HepG2 (cell line): Measurements from ENCODE around the gene WNK1. TPM values are rescaled to one million over a fixed set of nuclear protein-coding genes. Genes with fewer than 3 reads are reported as not detected.
A peak's percentile ranks its signal among the peaks of the same experiment; 100 is the strongest.

ENCODE experiments used
- ARHGAP35 ChIP-seq: sonication (generic); formaldehyde crosslinking; IDR thresholded peaks from 2 replicates; pipeline ENCODE4 v1.9.0; 2022; ENCODE audit warnings: mild to moderate bottlenecking, inconsistent platforms, moderate library complexity, missing genetic modification reagents, borderline replicate concordance
- ATF7 ChIP-seq, 2 experiments: fragments of 450-650 bp in 1 of 2; sonication (generic) in 1 of 2; formaldehyde crosslinking in 1 of 2; IDR thresholded peaks; 2 replicates each; pipeline versions ENCODE4 v1.4.0 to v1.6.1; 2016 to 2020; ENCODE audit warnings: antibody characterized with exemption in 1 of 2, mild to moderate bottlenecking in 1 of 2, missing genetic modification reagents in 1 of 2
- EED ChIP-seq: sonication (generic); formaldehyde crosslinking; IDR thresholded peaks from 2 replicates; pipeline ENCODE4 v1.5.0; 2020; ENCODE audit warnings: mild to moderate bottlenecking, missing genetic modification reagents
- ELF1 ChIP-seq: sonication (generic); formaldehyde crosslinking; IDR thresholded peaks from 2 replicates; pipeline ENCODE4 v1.4.0; 2020; ENCODE audit warnings: missing genetic modification reagents
- FOXA3 ChIP-seq: IDR thresholded peaks from 2 replicates; pipeline ENCODE4 v1.6.1; 2016; ENCODE audit warnings: missing genetic modification reagents, missing compliant biosample characterization
- MATR3 ChIP-seq: sonication (generic); formaldehyde crosslinking; IDR thresholded peaks from 2 replicates; pipeline ENCODE4 v1.4.0; 2020; ENCODE audit warnings: missing genetic modification reagents
- MYNN ChIP-seq: sonication (generic); formaldehyde crosslinking; IDR thresholded peaks from 2 replicates; pipeline ENCODE4 v1.4.0; 2020; ENCODE audit warnings: mild to moderate bottlenecking, low read depth, missing genetic modification reagents
- NFRKB ChIP-seq: fragments of 450-650 bp; IDR thresholded peaks from 2 replicates; pipeline ENCODE4 v1.6.1; 2017
- PRPF4 ChIP-seq: fragments of 200-400 bp; formaldehyde crosslinking; IDR thresholded peaks from 2 replicates; pipeline ENCODE4 v1.6.1; 2016; ENCODE audit warnings: low read length, low read depth; ENCODE audit not compliant: poor library complexity, severe bottlenecking
- SKI ChIP-seq: fragments of 450-650 bp; IDR thresholded peaks from one replicate; pipeline ENCODE4 v1.6.1; 2018; ENCODE audit warnings: mild to moderate bottlenecking; ENCODE audit not compliant: partially characterized antibody
- TBP ChIP-seq: sonication (generic); formaldehyde crosslinking; IDR thresholded peaks from 2 replicates; pipeline ENCODE4 v1.5.0; 2020; ENCODE audit warnings: missing genetic modification reagents
- TBX3 ChIP-seq: fragments of 450-650 bp; IDR thresholded peaks from 2 replicates; pipeline ENCODE4 v1.6.1; 2017; ENCODE audit warnings: antibody characterized with exemption, mild to moderate bottlenecking, inconsistent platforms, borderline replicate concordance
- TCF7 ChIP-seq: sonication (generic); IDR thresholded peaks from 2 replicates; pipeline ENCODE4 v1.6.1; 2016; ENCODE audit warnings: antibody characterized with exemption, low read depth
- ZBTB7B ChIP-seq: sonication (generic); formaldehyde crosslinking; IDR thresholded peaks from 2 replicates; pipeline ENCODE4 v1.4.0; 2020; ENCODE audit warnings: missing genetic modification reagents
- ZNF333 ChIP-seq: sonication (generic); formaldehyde crosslinking; IDR thresholded peaks from 2 replicates; pipeline ENCODE4 v1.4.0; 2020; ENCODE audit warnings: mild to moderate bottlenecking, missing genetic modification reagents, borderline replicate concordance
- ZNF446 ChIP-seq: sonication (generic); formaldehyde crosslinking; IDR thresholded peaks from 2 replicates; pipeline ENCODE4 v1.5.0; 2020; ENCODE audit warnings: mild to moderate bottlenecking, missing genetic modification reagents
- ZNF616 ChIP-seq: sonication (generic); formaldehyde crosslinking; IDR thresholded peaks from 2 replicates; pipeline ENCODE4 v1.5.0; 2020; ENCODE audit warnings: low read depth, mild to moderate bottlenecking, missing genetic modification reagents
- polyA plus RNA-seq, 8 experiments: library from polyadenylated mRNA; depleted of rRNA in 3 of 8; stranded (reverse) in 7 of 8; unstranded in 1 of 8; fragments of >200 nt; fragmentation: Illumina TruSeq in 4 of 8; extraction: Trizol in 4 of 8; gene quantifications; 2 replicates each; pipeline versions ENCODE4 v1.2.1 to v1.2.3, GENCODE V29; 2011 to 2016; ENCODE audit warnings: low read depth in 4 of 8, missing spikeins in 1 of 8, mixed read lengths in 1 of 8; ENCODE audit not compliant: insufficient read depth in 1 of 8
- total RNA-seq, 5 experiments: library from RNA; depleted of rRNA; stranded (reverse); fragments of >200 nt; fragmentation: Illumina TruSeq; extraction: Trizol; gene quantifications; 2 replicates each; pipeline ENCODE4 v1.2.3, GENCODE V29; 2016; ENCODE audit warnings: low read depth in 1 of 5
- TF ChIP-seq, protein P1 (sequence below): sonication (generic); formaldehyde crosslinking; IDR thresholded peaks from 2 replicates; pipeline ENCODE4 v1.5.0; 2020; ENCODE audit warnings: mild to moderate bottlenecking, missing genetic modification reagents
- TF ChIP-seq, protein P2 (sequence below): sonication (generic); formaldehyde crosslinking; IDR thresholded peaks from 2 replicates; pipeline ENCODE4 v1.8.0; 2022; ENCODE audit warnings: missing genetic modification reagents, mild to moderate bottlenecking, moderate library complexity, borderline replicate concordance
- TF ChIP-seq, protein P3 (sequence below): sonication (generic); formaldehyde crosslinking; conservative IDR thresholded peaks from 2 replicates; pipeline ENCODE4 v1.4.0; 2020; ENCODE audit warnings: mild to moderate bottlenecking, missing genetic modification reagents, moderate library complexity
- TF ChIP-seq, protein P4 (sequence below): sonication (generic); formaldehyde crosslinking; IDR thresholded peaks from 2 replicates; pipeline ENCODE4 v1.5.0; 2020; ENCODE audit warnings: missing genetic modification reagents

WNK1 gene
- total and polyA plus RNA-seq, 2 of the 13 experiments (the other 11 are each of a cell fraction or from before 2014, with no cell fraction given), result 31.1 to 54.8 TPM

DNA sequence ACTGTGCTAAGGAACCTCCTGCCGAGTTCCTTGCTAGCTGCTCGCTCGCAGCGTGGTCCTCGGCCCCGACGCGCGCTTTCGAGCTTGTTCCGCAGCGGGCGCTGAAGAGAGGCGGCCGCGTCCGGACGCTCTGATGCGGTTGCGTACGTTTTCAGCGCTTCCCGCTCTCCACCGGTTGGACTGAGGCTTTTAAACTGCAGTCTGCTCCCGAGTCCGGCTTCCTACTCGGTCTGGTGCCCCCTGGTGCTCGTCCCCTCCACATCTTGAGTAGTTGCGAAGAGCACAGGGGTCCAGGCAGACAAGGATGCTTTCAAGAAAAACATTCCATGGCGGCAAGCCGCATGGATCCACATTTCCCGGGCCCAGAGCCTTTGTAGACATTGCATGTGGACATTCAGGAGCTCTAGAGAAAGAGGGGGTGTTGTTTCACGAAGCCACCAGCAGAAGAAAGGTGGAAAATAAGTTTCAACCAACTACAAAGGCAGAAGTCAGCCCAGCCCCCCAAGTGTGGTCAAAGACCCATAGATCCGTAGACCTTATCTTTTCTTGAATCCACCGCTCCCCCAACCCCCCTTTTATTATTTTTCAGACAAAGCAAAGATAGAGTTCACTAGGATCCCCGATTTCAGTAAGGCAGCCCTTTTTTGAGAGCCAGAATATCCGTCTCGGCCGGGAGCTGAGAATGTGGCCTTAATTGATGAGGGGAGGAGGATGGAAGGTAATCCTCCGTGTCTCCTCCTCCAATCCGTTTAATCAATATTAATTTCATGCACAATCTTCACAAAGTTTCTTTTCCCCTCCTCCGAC lies 984 bp upstream of the WNK1 start (continued):
- no peak; the same call in 1 of the 2 replicates for TF ChIP-seq ZNF616 (CRISPR knock-in tag)
- TF ChIP-seq EED (CRISPR knock-in tag), result 0 out of 2 replicates have a peak, but pooled peaks have one; percentile 63
- TF ChIP-seq NFRKB, result no peak
- TF ChIP-seq ZNF333 (CRISPR knock-in tag), result peak; percentile 57; the same call in 1 of the 2 replicates
- peak; percentile 35 for TF ChIP-seq SKI
- TF ChIP-seq ZBTB7B (CRISPR knock-in tag), result peak; percentile 81; the same call in 1 of the 2 replicates
- TF ChIP-seq, protein P1, sequence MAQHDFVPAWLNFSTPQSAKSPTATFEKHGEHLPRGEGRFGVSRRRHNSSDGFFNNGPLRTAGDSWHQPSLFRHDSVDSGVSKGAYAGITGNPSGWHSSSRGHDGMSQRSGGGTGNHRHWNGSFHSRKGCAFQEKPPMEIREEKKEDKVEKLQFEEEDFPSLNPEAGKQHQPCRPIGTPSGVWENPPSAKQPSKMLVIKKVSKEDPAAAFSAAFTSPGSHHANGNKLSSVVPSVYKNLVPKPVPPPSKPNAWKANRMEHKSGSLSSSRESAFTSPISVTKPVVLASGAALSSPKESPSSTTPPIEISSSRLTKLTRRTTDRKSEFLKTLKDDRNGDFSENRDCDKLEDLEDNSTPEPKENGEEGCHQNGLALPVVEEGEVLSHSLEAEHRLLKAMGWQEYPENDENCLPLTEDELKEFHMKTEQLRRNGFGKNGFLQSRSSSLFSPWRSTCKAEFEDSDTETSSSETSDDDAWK (CRISPR knock-in tag), result no peak
- no peak for TF ChIP-seq TBP (CRISPR knock-in tag)
- TF ChIP-seq, protein P2, sequence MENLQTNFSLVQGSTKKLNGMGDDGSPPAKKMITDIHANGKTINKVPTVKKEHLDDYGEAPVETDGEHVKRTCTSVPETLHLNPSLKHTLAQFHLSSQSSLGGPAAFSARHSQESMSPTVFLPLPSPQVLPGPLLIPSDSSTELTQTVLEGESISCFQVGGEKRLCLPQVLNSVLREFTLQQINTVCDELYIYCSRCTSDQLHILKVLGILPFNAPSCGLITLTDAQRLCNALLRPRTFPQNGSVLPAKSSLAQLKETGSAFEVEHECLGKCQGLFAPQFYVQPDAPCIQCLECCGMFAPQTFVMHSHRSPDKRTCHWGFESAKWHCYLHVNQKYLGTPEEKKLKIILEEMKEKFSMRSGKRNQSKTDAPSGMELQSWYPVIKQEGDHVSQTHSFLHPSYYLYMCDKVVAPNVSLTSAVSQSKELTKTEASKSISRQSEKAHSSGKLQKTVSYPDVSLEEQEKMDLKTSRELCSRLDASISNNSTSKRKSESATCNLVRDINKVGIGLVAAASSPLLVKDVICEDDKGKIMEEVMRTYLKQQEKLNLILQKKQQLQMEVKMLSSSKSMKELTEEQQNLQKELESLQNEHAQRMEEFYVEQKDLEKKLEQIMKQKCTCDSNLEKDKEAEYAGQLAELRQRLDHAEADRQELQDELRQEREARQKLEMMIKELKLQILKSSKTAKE (CRISPR knock-in tag), result peak; percentile 62; the same call in 1 of the 2 replicates
- peak; percentile 71 for TF ChIP-seq ELF1 (CRISPR knock-in tag)
- TF ChIP-seq ARHGAP35 (CRISPR knock-in tag), result peak; percentile 55; the same call in 1 of the 2 replicates
- TF ChIP-seq MYNN, result peak; percentile 84; the same call in 1 of the 2 replicates
- peak; percentile 89; the same call in 1 of the 2 replicates for TF ChIP-seq ZNF446 (CRISPR knock-in tag)
- TF ChIP-seq PRPF4, result no peak
- no peak for TF ChIP-seq ATF7 (IDR thresholded peaks at IDR 0.05)
- no peak for TF ChIP-seq ATF7 (CRISPR knock-in tag; IDR thresholded peaks at IDR 0.05)
- TF ChIP-seq, protein P3, sequence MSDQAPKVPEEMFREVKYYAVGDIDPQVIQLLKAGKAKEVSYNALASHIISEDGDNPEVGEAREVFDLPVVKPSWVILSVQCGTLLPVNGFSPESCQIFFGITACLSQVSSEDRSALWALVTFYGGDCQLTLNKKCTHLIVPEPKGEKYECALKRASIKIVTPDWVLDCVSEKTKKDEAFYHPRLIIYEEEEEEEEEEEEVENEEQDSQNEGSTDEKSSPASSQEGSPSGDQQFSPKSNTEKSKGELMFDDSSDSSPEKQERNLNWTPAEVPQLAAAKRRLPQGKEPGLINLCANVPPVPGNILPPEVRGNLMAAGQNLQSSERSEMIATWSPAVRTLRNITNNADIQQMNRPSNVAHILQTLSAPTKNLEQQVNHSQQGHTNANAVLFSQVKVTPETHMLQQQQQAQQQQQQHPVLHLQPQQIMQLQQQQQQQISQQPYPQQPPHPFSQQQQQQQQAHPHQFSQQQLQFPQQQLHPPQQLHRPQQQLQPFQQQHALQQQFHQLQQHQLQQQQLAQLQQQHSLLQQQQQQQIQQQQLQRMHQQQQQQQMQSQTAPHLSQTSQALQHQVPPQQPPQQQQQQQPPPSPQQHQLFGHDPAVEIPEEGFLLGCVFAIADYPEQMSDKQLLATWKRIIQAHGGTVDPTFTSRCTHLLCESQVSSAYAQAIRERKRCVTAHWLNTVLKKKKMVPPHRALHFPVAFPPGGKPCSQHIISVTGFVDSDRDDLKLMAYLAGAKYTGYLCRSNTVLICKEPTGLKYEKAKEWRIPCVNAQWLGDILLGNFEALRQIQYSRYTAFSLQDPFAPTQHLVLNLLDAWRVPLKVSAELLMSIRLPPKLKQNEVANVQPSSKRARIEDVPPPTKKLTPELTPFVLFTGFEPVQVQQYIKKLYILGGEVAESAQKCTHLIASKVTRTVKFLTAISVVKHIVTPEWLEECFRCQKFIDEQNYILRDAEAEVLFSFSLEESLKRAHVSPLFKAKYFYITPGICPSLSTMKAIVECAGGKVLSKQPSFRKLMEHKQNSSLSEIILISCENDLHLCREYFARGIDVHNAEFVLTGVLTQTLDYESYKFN (CRISPR knock-in tag), result peak; percentile 62; the same call in 1 of the 2 replicates
- no peak for TF ChIP-seq MATR3 (CRISPR knock-in tag)
- TF ChIP-seq TBX3, result no peak
- peak; percentile 63; the same call in 1 of the 2 replicates for TF ChIP-seq FOXA3 (CRISPR knock-in tag)
- TF ChIP-seq TCF7, result no peak
- TF ChIP-seq, protein P4, sequence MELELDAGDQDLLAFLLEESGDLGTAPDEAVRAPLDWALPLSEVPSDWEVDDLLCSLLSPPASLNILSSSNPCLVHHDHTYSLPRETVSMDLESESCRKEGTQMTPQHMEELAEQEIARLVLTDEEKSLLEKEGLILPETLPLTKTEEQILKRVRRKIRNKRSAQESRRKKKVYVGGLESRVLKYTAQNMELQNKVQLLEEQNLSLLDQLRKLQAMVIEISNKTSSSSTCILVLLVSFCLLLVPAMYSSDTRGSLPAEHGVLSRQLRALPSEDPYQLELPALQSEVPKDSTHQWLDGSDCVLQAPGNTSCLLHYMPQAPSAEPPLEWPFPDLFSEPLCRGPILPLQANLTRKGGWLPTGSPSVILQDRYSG (CRISPR knock-in tag), result peak; percentile 84; the same call in 1 of the 2 replicates
